Activated T-cell treated with anti-CD3 and anti-CD28 coated beads, Interleukin-2, amount 50 U/mL, for 24 hours (primary cell): Measurements from ENCODE around the gene LTBP1.

Experiments
- DNase-seq: peaks from one replicate; pipeline ENCODE4 v3.0.0-alpha.2; 2020
- H3K27ac Mint-ChIP-seq: 2 replicates; pipeline ENCODE4 v1.8.0; 2020; ENCODE audit warnings: mild to moderate bottlenecking, mixed read lengths
- H3K27me3 Mint-ChIP-seq: 2 replicates; pipeline ENCODE4 v1.8.0; 2020; ENCODE audit warnings: mixed read lengths
- H3K36me3 Mint-ChIP-seq: 2 replicates; pipeline ENCODE4 v1.8.0; 2020; ENCODE audit warnings: low read depth, mixed read lengths
- H3K4me1 Mint-ChIP-seq: 2 replicates; pipeline ENCODE4 v1.8.0; 2020; ENCODE audit warnings: low read depth, mixed read lengths
- H3K4me3 Mint-ChIP-seq: 2 replicates; pipeline ENCODE4 v1.8.0; 2020; ENCODE audit warnings: mild to moderate bottlenecking, moderate library complexity, mixed read lengths
- H3K9me3 Mint-ChIP-seq: 2 replicates; pipeline ENCODE4 v1.8.0; 2020; ENCODE audit warnings: mixed read lengths

The LTBP1 gene

DNA sequence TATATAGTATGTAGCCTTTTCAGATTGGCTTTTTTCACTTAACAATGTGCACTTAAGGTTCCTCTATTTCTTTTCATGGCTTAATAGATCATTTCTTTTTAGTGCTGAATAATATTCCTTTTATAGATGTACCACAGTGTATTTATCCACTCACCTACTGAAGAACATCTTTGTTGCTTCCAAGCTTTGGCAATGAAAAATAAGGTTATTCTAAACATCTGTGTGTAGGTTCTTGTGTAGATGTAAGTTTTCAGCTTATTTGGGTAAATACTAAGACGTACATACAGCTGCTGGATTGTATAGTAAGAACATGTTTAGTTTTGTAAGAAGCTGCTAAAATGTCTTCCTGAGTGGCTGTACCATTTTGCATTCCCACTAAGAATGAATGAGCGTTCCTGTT is 461.4 kb downstream of the LTBP1 start:
- DNase-seq = no peak
- no peak overlapping the region for H3K27ac Mint-ChIP-seq
- H3K4me3 Mint-ChIP-seq = no peak overlapping the region
- H3K9me3 Mint-ChIP-seq = no peaks in the 10 kb centered on the region
- H3K27me3 Mint-ChIP-seq = peaks cover 9% of the 10 kb centered on the region
- no peaks in the 10 kb centered on the region for H3K36me3 Mint-ChIP-seq
- no peaks in the 10 kb centered on the region for H3K4me1 Mint-ChIP-seq

DNA sequence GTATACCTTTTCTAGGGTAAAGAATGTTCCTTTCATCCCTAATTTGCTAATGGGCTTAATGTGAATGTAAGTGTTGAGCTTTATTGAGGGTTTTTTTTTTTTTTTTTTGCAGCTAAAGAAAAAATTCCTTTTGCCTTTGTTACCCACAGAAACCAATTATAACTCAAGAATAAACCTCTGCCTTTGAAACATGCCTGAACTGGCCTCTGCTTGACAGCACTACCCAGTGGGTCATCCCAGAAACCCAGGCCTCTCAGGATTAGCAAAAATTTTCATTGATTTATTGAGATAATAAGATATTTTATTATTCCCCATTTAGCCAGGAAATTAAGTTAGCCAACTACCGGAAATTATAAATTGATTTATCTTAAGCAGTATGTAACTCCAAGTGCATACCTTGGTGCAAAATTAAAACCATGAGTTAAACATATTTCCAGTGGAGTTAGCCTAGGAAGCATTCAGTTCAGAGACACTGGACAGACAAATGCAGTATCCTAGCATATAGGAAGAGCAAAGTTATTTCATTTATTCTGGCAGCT is 462.7 kb downstream of the LTBP1 start:
- no peaks in the 10 kb centered on the region for H3K36me3 Mint-ChIP-seq
- H3K27ac Mint-ChIP-seq = no peak overlapping the region
- H3K4me1 Mint-ChIP-seq = no peaks in the 10 kb centered on the region
- H3K27me3 Mint-ChIP-seq = peaks cover 11% of the 10 kb centered on the region
- DNase-seq = no peak
- H3K9me3 Mint-ChIP-seq = no peaks in the 10 kb centered on the region
- H3K4me3 Mint-ChIP-seq = no peak overlapping the region

DNA sequence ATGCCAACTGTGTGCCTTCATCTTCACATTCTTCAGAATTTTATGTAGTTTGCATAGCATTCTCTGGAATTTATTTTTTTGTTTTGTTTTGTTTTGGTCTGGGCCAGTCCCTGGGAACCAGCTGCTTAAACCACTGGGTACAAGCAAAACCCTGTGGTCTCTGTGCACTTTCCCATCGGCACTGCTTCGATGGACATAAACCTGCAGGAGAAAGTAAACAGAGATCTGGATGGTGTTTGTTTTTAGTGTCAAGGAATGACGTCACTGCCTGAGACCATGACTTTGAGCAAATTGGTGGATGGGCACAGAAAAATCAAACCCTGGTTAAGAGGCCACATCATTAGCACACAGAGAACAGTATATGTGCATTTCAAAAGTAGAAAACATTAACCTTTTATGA is 465.0 kb downstream of the LTBP1 start:
- H3K27ac Mint-ChIP-seq = no peak overlapping the region
- H3K4me3 Mint-ChIP-seq = no peak overlapping the region
- H3K36me3 Mint-ChIP-seq = no peaks in the 10 kb centered on the region
- no peaks in the 10 kb centered on the region for H3K4me1 Mint-ChIP-seq
- no peak for DNase-seq
- peaks cover 10% of the 10 kb centered on the region for H3K27me3 Mint-ChIP-seq
- no peaks in the 10 kb centered on the region for H3K9me3 Mint-ChIP-seq

DNA sequence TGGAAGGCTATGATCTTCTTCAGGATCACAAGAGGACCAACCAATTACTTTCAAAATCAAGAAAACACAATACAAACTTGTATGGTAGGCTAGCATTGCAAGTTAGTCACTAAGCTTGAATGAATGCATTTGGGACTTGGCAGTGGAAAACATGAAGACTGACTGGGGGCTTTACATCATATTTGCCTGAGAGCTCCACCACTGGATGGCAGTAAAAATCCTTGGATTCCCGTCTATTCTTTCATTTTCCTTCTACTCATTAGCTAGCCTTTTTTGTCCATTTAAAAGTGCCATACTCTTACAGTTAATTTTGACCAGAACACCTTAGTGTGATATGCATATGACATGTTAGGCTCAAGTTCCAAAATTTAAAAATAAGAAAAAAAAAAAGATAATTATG is 466.2 kb downstream of the LTBP1 start:
- H3K27ac Mint-ChIP-seq = no peak overlapping the region
- DNase-seq = no peak

DNA sequence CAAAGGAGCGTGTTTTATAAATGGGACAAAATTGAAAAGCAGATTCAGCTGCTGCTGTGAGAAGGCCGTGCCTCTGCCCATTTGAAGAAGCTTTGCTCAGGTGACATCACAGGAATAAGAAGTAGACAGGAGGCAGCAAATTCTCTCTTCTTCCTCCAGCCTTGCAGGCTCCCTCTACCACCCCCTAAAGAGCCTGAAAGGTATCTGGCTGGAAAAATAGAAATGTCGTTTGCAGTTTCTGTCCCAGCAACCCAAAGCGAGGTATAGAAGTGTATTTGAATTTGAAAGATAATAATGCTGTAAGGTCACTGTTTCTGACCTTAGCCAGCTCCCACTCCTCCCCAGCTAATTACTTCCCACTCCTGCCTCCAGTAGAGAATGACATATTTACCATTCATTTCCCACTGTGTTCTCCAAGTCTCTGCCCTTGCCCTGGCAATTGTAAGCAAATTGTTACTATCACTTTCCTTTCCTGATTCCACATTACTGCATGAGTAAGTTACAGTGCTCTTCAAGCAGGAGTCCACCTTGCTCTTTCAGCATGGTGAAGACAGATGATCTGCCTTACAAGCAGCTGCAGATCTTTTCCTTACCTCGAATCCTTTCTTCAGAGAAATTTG is 472.9 kb downstream of the LTBP1 start:
- H3K4me3 Mint-ChIP-seq = no peak overlapping the region
- H3K4me1 Mint-ChIP-seq = no peaks in the 10 kb centered on the region
- H3K36me3 Mint-ChIP-seq = no peaks in the 10 kb centered on the region
- H3K27me3 Mint-ChIP-seq = peaks cover 8% of the 10 kb centered on the region
- H3K9me3 Mint-ChIP-seq = no peaks in the 10 kb centered on the region
- DNase-seq = no peak
- no peak overlapping the region for H3K27ac Mint-ChIP-seq

More for the DNA sequence above, 466.2 kb downstream of the LTBP1 start:
- no peak overlapping the region for H3K4me3 Mint-ChIP-seq
- no peaks in the 10 kb centered on the region for H3K9me3 Mint-ChIP-seq
- peaks cover 8% of the 10 kb centered on the region for H3K27me3 Mint-ChIP-seq
- H3K36me3 Mint-ChIP-seq = no peaks in the 10 kb centered on the region
- H3K4me1 Mint-ChIP-seq = no peaks in the 10 kb centered on the region

DNA sequence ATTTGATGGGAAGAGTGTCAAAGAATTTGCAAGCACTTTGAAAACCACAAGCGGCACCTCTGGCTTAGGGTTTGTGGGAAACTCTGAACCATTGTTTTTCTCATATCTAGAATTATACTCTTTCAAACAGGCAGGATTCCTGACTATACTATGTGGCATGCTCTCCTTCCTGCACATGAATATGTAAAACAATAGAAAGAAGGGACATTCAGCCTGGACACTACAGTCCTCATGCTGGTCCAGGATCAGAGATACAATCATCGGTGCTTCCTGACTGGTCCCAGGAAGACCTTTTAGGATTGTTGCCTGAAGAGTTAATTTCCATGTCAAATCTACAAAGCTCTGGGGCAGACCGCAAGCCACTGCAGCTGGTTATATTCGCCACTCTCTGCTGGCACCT is 474.0 kb downstream of the LTBP1 start:
- Mint-ChIP-seq H3K36me3 (no peaks in the 10 kb centered on the region), H3K9me3 (no peaks in the 10 kb centered on the region), H3K4me3 (no peak overlapping the region), H3K4me1 (no peaks in the 10 kb centered on the region), H3K27ac (no peak overlapping the region), H3K27me3 (peaks cover 8% of the 10 kb centered on the region)
- DNase-seq = no peak

DNA sequence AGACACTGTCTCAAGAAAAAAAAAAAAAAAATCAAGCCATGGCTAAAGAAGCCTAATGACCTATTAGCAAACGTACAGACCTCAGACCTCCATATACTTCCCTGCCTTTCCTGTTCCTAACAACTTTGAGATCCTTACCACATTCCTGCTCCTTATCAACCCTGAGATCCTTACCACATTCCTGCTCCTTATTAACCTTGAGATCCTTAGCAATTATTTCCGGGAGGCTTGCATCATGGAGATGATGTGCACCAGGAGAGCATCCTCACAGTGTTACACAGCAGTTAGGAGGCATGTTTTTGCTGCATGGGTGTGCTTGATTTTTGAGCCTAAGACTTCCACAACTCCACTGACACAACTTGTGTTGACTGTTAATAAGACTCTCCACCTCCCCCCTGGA is 475.1 kb downstream of the LTBP1 start:
- H3K27me3 Mint-ChIP-seq = peaks cover 8% of the 10 kb centered on the region
- H3K36me3 Mint-ChIP-seq = no peaks in the 10 kb centered on the region
- no peak overlapping the region for H3K27ac Mint-ChIP-seq
- no peak for DNase-seq
- no peaks in the 10 kb centered on the region for H3K9me3 Mint-ChIP-seq
- no peak overlapping the region for H3K4me3 Mint-ChIP-seq
- H3K4me1 Mint-ChIP-seq = no peaks in the 10 kb centered on the region

DNA sequence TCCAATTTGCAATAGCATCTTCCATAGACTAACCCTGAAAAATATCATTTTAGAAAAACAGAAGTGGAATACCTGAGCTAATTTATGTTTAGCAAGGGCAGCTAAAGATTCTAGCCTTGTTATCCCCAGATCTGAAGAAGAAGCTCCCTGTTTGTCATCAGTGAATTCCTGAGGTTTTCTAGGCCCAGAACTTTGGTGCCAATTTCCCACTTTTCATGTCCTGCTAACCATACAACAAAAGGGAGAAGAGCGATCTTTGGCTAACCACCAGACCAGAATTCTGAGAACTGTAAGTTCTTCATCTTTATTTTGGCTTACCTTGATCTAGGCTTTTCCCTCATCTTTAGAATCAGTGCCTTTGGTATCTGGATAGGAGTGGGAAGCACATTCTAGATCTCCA is 478.4 kb downstream of the LTBP1 start:
- Mint-ChIP-seq H3K36me3 (no peaks in the 10 kb centered on the region), H3K27me3 (peaks cover 8% of the 10 kb centered on the region), H3K9me3 (no peaks in the 10 kb centered on the region), H3K4me1 (no peaks in the 10 kb centered on the region), H3K27ac (no peak overlapping the region), H3K4me3 (no peak overlapping the region)
- DNase-seq = no peak

DNA sequence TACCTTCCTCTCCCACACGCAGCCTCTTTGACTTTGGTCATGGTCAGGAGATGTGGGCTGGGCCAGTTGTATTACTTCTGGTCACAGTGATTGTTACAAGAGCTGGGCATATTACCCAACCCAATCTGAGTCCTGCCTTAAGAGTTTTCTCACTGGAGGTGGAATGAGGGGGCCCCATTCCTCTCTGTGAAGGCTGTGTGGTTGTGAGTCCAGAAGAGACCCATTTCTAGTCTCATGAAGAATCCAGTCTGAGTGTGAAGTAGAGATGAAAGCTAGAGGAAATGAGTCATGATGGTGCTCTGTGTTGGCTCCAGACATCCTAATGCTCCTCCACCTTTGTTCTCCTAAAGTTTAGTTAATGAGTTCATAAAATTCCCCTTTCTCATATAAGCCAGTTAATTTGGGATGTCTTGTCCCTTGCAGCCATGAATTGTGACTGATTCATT is 478.9 kb downstream of the LTBP1 start:
- Mint-ChIP-seq H3K36me3 (no peaks in the 10 kb centered on the region), H3K27ac (no peak overlapping the region), H3K27me3 (peaks cover 8% of the 10 kb centered on the region), H3K4me3 (no peak overlapping the region), H3K4me1 (no peaks in the 10 kb centered on the region), H3K9me3 (no peaks in the 10 kb centered on the region)
- no peak for DNase-seq

DNA sequence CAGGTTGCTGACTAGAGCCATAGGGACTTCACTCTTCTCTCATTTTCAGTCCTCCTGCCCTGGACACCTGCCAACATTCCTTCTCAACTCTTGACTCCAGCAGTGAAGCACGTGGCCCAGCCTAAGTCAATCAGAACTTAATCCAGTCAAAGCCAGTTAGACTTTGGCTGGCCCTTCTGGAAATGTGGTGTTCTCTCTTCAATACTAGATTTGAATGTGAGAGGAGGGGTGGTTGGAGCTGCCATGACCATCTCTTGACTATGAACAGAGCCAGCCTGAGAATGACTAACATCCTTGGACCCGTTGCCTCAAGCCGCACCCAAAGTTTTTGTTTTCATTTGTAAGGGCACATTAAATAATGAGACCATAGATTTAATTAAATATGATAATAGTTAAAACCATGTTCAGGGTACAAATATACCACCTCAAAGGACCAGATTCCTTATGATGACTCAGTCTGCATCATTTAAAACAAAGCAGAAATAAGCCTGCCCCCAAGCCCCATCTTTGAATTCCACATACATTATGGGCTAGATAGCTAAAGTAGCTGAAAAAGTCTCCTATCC is 480.0 kb downstream of the LTBP1 start:
- Mint-ChIP-seq H3K9me3 (no peaks in the 10 kb centered on the region), H3K27me3 (peaks cover 11% of the 10 kb centered on the region), H3K27ac (no peak overlapping the region), H3K36me3 (no peaks in the 10 kb centered on the region), H3K4me1 (no peaks in the 10 kb centered on the region), H3K4me3 (no peak overlapping the region)
- DNase-seq = no peak

DNA sequence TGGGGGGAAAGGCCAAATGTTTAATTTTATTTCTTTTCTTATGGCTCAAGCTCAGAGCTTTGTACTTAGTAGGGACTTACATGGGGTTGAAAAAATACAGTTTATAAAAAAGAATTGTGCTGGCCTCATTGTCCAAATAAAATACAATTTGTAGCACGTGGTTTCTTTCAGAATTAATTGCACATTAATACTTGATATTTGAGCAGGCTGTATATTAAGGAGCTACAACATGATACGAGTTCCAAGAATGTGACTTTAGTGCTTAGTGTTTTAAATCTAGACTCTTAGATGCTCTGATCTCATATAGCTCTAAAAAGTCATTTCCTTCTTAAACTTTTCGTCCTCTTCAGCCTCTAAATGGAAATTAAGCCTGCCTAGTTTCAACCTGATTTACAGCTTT is 483.3 kb downstream of the LTBP1 start:
- no peak overlapping the region for H3K27ac Mint-ChIP-seq
- H3K27me3 Mint-ChIP-seq = peaks cover 18% of the 10 kb centered on the region
- no peak for DNase-seq
- no peaks in the 10 kb centered on the region for H3K9me3 Mint-ChIP-seq
- no peak overlapping the region for H3K4me3 Mint-ChIP-seq
- no peaks in the 10 kb centered on the region for H3K4me1 Mint-ChIP-seq
- no peaks in the 10 kb centered on the region for H3K36me3 Mint-ChIP-seq

DNA sequence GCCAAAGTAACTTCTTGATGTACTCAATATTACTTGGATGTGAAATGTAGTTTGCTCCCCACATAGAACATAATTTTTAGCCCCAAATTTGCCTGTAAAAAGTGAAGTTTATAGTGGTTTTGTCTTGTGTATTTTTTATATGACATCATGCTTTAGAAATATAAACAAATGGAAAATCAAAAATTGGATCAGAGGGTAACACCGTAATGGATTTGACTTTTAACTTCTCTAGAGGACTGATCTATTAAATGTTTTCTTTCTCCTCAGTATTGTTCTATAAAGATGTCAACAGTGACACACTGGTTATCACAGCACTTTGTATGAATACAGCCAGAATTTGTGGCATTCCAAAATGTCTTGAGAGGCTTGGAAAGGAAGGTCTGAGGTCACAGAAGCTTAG is 484.1 kb downstream of the LTBP1 start:
- Mint-ChIP-seq H3K27me3 (peaks cover 19% of the 10 kb centered on the region), H3K27ac (no peak overlapping the region), H3K36me3 (no peaks in the 10 kb centered on the region), H3K4me1 (no peaks in the 10 kb centered on the region), H3K4me3 (no peak overlapping the region), H3K9me3 (no peaks in the 10 kb centered on the region)
- DNase-seq = no peak

DNA sequence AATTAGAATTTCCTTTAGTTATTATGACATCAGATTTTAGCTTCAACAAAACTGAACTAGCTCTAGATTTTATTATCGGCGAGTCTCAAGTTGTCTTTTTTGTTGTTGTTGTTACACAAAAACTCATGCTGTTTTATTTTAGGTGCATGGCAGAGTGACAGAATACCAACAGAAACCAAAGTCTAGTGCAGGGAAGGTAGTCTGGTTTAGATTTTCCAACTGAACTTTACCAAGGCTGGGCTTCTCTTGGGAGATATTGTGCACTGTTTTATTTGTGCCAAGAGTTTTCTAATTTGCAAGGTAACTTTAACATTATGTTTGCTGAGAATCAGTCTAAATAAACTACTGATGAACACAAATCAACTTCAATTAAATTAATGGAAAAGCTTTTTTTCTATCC is 486.1 kb downstream of the LTBP1 start:
- Mint-ChIP-seq H3K36me3 (no peaks in the 10 kb centered on the region), H3K27ac (no peak overlapping the region), H3K4me3 (no peak overlapping the region), H3K9me3 (no peaks in the 10 kb centered on the region), H3K4me1 (no peaks in the 10 kb centered on the region), H3K27me3 (peaks cover 31% of the 10 kb centered on the region)
- no peak for DNase-seq

DNA sequence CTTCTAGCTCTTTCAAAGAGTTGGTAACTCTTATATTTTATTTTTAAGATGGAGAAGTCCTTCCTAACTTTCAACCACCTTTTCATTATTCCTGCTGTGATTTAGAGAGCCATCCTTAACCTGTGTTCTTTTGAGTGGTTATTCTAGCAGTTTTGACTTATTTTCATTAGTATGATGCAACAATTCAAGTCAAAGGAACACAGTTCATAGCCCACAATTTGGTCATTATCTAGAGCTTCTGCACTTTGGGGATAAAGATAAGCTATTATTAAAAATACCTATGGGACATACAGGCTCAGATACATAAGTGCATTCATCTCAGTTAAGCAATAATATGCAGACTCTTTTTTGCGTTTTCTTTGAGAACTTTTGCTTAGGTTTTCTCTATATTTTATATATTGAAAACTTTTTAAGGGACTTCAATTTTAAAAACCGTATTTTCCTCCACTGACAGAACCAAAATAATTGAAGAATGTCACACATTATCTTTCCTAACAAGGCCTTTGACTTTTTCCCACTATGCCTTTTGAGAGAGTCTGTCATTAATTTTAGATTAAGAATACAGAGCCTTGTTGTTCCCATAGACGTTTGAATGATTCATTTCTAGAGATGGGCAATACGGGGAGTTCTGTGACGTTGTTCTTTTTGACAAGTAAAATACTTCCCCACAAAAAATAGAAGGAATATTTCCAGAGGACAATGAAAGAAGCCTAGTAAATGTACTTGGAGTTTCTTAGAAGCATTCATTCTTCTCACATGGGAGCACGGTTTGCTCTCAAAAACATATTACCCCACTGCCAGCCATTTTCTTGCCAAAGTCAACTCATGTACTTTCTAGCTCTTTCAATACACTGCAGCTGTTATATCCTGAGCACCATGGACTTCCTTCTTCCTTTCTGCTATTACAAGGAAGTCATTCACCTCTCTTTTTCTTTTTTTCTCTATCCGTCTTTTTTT is 486.8 kb downstream of the LTBP1 start:
- H3K4me1 Mint-ChIP-seq = no peaks in the 10 kb centered on the region
- H3K9me3 Mint-ChIP-seq = no peaks in the 10 kb centered on the region
- no peak overlapping the region for H3K27ac Mint-ChIP-seq
- no peak for DNase-seq
- no peak overlapping the region for H3K4me3 Mint-ChIP-seq
- no peaks in the 10 kb centered on the region for H3K36me3 Mint-ChIP-seq
- H3K27me3 Mint-ChIP-seq = peaks cover 31% of the 10 kb centered on the region

DNA sequence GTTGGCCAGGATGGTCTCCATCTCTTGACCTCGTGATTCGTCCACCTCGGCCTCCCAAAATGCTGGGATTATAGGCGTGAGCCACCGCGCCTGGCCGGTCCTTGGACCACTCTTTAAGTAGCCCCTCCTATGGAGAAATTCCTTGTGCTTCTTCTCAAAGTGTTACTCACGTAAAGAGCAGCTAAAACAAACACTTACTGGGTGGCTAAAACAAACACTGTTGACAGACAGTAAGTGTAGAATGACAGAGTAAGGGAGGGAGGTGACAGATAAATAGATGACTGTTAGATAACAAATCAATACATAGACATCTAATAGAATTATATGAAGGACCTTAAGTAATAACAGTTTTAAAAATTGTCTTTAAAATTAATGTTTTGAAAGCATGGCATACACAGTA is 488.8 kb downstream of the LTBP1 start:
- H3K9me3 Mint-ChIP-seq = no peaks in the 10 kb centered on the region
- no peaks in the 10 kb centered on the region for H3K4me1 Mint-ChIP-seq
- no peaks in the 10 kb centered on the region for H3K36me3 Mint-ChIP-seq
- DNase-seq = no peak
- no peak overlapping the region for H3K27ac Mint-ChIP-seq
- H3K4me3 Mint-ChIP-seq = no peak overlapping the region
- H3K27me3 Mint-ChIP-seq = peaks cover 31% of the 10 kb centered on the region
